Hypothalamus (tissue), 51 donors: Measurements from ENCODE around the gene JAML.
"Not testable (repeated sequence)": the region's sequence is repeated elsewhere in the genome, so short reads cannot be mapped to it uniquely, and the experiment has no call there.

Experiments
- DNase-seq, 51 donors: peaks; one replicate each; lab custom pipeline; 2025; lab: John Stamatoyannopoulos, UW

The JAML gene

DNA sequence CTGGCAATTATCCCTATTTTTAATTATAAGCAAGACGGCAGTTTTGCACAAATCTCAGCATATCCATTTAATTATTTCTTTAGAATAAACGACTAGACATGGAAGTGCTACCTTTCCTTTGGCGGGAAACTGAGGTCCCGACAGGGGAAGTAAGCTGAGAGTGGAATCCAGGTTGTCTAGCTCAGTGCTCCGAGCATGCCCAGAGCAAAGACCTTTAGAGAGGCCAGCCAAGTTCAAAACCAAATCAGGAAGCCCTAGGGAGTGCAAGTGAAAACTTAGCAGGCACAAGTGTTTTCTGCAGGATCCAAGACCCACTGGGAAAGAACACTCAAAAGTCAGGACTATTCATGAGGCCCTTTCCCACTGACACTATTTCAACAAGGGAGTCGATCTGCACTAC is 25.7 kb downstream of the JAML start:
- DNase-seq, result no peak

DNA sequence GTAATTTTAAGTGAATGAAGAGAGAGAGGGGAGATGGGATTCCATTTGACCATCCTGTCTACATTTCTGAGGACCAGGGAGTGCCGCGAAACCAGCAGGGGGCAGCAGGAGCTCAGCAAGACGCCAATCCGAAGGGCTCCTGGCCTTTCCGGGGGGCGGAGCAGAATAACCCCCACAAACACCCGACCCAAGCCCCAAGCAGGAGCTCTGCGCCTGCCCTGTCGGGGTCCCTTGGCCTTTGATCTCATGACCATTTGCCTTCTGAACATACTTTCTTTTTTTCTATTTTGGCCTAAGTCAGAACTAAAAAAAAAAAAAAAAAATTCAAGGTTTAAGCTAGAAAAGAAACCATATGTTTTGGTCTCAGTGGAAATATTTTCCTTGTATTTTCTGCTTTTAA is 26.4 kb downstream of the JAML start:
- DNase-seq, result peak in 43 of 51 donors; percentile 6 to 77 (median 49)

DNA sequence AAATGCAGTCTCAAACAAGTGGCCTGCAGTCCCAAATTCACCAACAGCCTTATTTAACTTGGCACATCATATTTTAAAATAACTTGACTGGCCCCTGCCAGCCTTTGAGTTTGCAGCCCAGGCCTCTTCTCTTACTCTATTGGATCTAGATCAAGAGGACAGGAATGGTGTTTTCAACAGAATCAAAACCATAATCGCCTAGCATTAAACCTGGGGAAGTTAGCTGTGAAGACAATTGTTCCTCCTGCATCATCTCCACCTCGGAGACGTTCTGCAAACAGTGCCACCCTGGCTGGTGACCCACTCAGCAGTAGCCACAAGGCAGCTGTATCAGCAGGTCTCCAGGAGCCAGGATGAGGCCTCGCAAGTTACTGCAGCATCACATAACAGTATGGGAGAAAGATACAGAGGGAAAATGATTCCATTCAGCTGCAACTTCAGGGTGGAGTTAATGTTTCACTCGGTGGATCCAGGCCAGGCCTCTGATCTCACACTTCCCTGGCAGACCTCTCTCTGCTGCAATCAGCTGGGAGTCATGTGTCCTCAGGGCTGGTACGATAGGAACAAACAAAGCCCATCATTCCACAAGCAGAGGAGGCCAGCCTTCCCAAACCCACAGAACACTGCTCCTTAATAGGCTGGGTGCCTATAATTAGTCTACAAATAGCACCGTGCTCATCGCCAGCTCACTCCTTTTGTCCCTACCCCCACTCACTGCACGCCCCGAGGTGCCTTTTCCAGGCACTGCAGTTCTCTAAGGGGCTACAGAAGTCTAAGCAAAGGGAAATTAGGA is 29.8 kb downstream of the JAML start:
- peak in 34 of 51 donors; percentile 13 to 81 (median 56) for DNase-seq

DNA sequence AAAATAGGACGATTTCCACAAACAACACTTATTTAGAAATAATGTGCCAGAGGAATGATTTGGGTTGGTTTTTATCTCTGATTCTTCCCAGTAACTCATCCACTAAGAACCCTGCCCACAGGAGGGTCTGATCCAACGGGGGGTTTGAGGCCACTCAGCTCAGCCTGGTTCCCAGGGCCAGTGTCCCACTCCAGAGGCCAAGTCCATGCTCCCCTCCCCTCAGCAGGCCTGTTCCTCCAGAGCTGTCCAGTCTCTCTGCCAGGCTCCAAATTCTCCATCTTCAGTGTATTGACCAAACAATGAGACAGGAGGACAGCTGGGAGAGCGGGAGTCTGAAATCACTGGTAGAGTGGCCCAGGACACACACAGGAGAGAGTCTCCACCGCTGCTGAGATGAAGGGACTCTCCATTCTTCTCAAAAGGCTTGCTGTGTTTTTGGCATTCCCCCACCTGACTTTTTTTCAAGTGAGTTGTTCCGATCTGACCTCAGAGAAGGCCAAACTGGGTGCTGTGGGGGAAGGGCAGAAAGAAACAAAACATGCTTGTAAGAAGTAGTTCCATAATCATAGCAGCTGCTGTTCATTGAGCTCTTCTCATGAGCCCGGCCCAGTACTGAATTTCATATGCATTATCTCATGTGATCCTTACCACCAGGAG is 30.8 kb downstream of the JAML start:
- DNase-seq, result peak in 1 of 51 donors; percentile 10

DNA sequence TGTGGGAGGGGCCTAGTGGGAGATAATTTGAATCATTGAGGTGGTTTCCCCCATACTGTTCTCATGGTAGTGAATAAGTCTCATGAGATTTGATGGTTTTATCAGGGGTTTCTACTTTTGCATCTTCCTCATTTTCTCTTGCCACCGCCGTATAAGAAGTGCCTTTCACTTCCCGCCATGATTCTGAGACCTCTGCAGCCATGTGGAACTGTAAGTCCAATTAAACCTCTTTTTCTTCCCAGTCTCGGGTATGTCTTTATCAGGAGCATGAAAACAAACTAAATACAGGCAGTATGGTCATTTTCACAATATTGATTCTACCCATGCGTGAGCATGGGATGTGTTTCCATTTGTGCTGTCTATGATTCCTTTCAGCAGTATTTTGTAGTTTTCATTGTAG is 32.0 kb downstream of the JAML start:
- DNase-seq, result not testable (repeated sequence)

DNA sequence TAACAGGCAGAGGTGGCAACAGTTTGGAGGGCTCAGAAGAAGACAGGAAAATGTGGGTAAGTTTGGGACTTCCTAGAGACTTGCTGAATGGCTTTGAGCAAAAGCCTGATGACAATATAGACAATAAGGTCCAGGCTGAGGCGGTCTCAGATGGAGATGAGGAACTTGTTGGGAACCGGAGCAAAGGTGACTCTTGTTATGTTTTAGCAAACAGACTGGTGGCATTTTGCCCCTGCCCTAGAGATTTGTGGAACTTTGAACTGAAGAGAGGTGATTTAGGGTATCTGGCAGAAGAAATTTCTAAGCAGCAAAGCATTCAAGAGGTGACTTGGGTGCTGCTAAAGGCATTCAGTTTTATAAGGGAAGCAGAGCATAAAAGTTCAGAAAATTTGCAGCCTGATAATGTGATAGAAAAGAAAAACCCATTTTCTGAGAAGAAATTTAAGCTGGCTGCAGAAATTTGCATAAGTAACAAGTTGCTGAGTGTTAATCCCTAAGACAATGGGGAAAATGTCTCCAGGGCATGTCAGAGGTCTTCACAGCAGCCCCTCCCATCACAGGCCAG is 33.8 kb downstream of the JAML start:
- not testable (repeated sequence) for DNase-seq

DNA sequence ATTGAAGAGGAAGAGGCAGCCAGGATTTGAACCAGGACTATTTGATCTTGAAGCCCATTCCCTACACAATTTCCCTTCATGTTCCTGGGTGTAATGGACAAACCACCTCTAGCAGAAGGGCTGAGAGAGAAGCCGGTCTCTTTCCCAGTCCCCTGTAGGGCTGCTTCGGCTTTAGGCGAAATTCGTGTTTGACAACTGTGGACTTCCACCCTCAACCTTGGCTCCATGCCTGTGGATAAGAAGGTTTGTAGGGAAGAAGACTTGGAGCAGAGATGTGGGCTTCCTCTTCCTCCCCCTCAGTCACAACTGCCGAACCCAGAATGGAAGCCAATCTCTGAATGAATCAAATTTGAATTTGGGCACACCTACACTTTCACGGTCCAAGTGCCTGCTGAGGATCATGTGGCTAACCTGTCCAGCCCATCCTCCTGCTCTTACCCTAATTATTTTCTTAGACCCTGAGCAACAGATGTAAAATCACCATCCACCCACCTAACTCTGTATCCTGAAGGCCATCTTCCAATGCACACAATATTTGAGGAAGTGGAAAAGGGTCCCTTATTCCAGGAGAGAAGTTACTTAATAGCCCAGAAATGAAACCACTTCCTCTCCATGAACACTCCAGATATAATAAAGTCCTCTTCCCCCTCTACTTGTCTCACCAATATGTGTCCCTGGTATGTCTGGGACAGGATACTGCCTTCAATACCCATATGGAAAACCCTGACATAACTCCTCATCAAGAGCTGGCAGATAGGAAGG is 38.3 kb downstream of the JAML start:
- DNase-seq, result no peak

DNA sequence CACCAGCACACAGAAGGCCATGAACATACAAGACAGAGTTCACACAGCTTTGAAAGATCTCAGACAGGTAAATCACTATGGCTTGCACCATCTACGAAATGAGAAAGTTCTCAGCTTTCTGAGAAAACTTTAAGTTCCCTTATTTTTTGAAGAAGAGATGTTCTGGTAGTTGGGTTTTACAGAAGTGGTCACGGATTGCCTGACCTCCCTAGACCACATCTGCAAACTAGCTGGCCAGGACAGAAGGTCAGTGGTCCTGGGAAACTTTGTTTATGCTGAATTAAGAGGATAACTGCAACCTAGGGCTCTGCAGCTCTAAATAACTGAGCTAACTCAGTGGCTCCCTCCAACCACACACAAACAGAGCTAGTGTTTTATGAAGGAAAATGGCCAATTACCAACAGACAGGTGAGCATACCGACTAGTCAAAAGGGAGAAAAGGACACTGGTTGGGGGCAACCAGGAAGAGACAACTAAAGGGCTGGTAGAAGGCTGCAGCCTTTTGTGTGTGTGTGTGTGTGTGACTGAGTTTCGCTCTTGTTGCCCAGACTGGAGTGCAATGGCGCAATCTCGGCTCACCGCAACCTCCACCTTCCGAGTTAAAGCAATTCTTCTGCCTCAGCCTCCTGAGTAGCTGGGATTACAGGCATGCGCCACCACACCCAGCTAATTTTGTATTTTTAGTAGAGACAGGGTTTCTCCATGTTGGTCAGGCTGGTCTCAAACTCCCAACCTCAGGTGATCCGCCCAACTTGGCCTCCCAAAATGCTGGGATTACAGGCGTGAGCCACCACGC is 39.8 kb downstream of the JAML start:
- DNase-seq, result no peak

DNA sequence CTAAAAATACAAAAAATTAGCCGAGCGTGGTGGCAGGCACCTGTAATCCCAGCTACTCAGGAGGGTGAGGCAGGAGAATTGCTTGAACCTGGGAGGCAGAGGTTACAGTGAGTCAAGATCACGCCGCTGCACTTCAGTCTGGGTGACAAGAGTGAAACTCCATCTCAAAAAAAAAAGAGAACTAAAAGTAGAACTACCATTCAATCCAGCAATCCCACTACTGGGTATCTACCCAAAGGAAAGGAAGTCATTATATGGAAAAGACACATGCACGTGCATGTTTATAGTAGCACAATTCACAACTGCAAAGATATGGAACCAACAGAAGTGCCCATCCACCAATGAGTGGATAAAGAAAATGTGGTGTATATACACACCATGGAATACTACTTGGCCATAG is 41.1 kb downstream of the JAML start:
- DNase-seq, result not testable (repeated sequence)

DNA sequence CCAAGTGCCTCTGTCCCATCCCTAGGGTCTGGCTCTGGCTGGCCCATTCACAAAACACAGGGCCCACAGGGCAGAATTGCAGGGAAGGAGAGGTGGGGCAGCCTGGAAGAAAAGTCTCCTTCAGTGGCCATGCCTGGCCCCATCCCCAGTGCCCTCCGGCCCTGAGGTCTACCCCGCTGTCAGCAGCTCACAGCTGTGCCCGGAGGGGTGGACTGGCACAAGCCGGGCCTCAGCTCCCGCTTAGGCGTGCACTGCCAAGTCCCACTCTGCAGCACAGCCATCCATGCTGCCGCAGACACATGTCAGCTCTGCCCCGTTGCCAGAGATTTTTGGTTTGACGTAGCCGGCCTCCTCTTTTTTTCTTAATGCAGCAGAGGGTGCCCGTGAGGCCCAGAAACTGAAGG is 44.5 kb downstream of the JAML start:
- DNase-seq, result peak in 49 of 51 donors; percentile 25 to 94 (median 81)

DNA sequence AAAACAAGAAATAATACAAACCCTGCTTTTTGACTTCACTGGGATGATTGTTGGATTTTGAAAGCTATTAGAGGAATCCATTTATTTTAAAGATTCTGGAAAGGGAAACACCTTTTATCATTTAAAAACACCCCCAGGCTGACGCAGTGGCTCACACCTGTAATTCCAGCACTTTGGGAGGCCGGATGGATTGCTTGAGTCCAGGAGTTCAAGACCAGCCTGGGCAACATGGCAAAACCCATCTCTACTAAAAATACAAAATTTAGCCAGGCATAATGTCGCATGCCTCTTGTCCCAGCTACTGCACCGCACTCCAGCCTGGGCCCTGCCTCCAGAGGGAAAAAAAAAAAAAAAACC is 48.1 kb downstream of the JAML start:
- no peak for DNase-seq

DNA sequence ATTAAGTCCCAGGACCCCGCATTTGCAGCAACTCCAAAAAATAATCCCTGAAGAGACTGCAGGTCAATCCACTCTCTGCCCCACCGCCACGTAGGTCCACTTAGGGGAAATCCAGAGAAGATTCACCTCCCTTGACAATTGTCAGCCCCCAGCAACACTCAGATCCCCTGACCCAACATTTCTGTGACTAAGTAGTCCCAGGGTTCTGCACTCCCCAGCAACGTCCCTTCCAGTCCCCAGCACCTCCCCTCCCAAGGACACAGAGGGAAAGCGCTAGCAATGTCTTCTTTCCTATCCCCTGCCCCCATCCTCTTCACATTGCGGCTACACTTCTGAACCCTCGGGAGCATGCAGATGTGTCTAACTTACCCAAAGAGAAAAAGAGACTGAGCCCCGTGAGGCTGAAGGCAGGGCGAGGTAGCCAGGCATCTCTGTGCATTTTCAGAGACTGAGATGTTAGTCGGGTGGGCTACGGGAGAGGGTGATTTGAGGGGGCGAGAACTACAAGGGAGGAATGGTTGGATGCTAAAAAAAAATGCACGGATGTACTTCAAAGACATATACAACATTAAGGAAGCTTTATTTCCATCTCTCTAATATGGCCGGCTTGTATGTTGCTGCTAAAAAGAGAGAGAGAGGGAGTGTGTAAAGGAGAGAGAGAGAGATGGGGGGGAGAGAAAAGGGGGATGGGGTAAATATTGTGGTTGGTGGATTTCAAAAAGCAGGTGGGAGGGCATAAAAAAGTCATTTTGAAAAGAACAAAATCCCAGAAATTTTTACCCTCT is 48.6 kb downstream of the JAML start, which contains the start of gene SCN2B:
Gene SCN2B (minus strand): TSS at position 647 of the 785 bp plus-strand sequence. CDS start 208 bp downstream, at position 439.
- peak in 7 of 51 donors; percentile 15 to 55 (median 24) for DNase-seq

DNA sequence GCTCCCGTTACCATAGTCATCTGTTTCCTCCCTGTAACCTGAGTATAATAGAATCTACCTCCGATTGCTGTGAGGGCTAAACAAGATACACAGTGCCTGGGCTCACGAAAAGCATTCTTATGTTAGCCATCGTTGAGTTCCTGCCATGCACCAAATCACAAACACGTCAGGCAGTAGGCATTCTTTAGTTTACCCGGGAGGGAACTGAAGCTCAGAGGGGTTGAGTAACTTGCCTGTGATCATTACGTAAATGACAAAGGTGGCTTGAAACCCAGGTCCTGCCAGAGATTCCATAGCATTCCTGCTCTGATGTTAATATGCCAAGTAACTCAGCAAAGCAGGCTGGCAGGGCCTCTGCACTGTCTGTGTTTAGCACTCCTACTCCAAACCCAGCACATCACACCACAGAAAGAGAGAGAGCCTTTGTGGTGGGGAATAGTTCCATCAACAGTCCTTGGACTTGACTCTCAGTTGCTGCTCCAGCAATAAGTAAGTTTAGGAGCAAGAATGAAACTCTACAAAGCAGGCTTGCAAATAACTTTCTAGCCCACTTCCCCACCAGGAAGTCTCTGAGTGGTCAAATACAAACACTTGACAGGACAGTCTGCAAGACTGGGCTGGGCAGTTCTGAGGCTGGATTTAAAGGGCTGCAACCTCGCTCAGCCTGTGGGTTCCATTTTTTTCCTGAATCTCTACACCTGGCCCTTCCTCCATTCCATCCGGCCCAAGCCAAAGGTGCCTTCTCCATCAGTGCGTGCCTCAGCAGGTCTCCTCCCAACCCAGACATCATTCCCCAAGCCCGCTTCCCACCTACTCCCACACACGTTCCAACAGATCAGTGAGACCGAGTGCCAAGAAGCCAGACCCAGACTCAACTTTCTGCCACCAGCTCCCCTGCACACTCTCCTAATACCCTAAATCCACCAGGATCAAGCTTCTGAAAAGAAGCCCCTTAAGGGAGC is 49.5 kb downstream of the JAML start:
- peak in 8 of 51 donors; percentile 14 to 54 (median 31) for DNase-seq

DNA sequence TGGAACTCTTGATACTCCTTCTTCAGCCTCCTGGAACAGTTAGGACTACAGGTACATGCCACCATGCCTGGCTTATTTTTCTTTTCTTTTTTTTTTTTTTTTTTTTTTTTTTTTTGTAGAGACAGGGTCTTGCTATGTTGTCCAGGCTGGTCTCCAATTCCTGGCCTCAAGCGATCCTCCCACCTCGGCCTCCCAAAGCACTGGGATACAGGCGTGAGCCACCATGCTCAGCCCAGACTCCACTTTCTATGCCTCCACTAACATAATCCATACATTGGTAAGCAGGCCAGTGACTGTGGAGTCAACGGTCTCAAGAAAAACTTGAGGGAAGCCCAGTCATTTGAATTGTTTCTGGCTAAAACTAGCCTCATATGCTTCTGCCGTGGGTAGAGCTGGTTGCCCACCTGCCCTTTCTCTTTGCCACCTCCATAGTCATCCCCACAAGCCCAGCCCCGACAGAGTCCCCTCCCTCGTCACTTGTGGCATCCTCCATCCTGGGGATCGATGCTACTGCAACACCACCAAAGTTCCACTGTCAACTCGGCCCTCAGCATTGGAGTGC is 50.7 kb downstream of the JAML start:
- DNase-seq, result no peak

DNA sequence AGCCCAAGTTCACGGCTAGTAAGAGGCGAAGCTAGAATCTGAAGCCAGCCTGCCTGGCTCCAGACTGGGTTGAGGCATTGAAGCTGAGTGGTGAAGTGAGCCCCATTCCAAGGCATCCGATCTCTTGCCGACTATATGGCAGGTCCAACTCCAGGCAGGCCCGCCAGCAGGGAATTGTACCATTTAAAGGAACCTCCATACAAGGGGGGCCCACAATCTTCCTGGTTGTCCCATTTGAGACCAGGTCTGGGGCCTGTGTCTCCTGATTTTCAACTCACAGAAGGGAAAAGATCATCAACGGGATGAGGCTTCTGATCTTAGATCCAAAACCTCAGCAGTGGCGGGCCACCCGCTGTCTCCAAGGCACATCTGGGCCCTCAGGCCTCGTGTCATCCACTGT is 52.5 kb downstream of the JAML start:
- DNase-seq, result no peak

DNA sequence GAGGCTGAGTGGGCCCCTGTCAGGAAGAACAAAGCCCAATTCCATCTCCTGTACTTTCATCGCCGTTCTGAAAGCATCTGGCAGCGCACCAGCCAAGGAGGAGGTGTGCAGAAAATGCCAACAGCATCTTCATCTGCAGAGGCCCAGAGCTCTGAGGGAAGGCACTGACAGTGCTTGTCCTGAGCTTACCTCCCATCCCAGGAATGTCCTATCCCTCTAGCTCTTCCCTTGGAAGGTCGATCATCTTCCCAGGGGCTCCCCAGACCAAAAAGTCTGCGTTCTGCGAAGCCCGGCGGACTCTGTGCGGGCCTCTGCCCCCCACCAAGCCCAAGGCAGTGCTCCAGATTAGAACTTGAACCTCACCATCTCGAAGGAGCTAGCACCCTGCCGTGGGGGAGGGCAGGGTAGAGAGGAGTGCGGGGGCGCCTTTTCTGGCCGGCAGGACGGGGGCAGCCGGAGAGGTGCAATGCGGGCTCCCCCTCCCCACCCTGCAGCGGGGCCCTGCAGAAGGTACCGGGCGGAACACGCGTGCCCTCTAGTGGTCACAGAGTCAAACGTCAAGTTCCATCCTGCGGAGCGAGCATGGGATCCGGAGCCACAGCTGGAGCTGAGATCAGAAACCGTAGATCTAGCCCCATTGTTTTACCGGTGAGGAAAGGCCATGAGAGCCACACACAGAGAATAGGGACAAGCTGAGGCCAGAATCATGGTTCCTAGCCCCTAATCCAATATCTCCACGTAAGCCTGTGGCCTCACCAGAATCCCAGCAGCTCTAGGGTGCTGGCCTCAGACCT is 53.3 kb downstream of the JAML start:
- peak in 49 of 51 donors; percentile 21 to 92 (median 68) for DNase-seq

DNA sequence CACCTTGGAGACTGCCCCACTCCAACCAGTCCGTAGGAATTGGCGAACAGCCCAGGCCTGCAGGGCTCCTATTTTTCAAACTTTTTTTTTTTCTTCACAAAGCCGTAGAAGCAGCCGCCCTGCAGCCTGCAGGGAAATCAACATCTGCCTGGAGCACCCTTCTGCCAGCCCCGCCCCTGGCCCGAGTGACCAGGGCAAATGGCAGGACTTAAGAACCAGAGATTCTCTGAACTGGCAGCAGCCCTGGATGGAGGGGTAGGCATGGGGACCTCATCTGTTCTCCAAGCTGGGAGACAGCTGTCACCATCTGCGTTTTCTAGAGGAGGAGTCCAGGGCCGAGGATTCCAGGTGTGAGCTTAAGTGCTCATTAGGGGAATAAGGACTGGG is 53.9 kb downstream of the JAML start:
- DNase-seq, result peak in 1 of 51 donors; percentile 8
